Gastrocnemius medialis (tissue), 4 donors: ENCODE results near the gene DCPS.

ENCODE experiments used
- CTCF ChIP-seq, 5 experiments: fragments of 450-650 bp in 3 of 5; fragments of 200-600 bp in 2 of 5; sonication (generic) in 2 of 5; IDR thresholded peaks in 4 of 5; conservative IDR thresholded peaks in 1 of 5; 1 replicate in 4 of 5; 2 replicates in 1 of 5; pipeline ENCODE4 v1.5.1; 2016 to 2019; ENCODE audit warnings: antibody characterized with exemption in 5 of 5, mild to moderate bottlenecking in 3 of 5, moderate library complexity in 3 of 5
- POLR2A ChIP-seq, 2 donors: fragments of 450-650 bp; IDR thresholded peaks; one replicate each; pipeline ENCODE4 v1.6.1; 2017; ENCODE audit warnings: antibody characterized with exemption in 2 of 2, mild to moderate bottlenecking in 2 of 2, moderate library complexity in 2 of 2

DNA sequence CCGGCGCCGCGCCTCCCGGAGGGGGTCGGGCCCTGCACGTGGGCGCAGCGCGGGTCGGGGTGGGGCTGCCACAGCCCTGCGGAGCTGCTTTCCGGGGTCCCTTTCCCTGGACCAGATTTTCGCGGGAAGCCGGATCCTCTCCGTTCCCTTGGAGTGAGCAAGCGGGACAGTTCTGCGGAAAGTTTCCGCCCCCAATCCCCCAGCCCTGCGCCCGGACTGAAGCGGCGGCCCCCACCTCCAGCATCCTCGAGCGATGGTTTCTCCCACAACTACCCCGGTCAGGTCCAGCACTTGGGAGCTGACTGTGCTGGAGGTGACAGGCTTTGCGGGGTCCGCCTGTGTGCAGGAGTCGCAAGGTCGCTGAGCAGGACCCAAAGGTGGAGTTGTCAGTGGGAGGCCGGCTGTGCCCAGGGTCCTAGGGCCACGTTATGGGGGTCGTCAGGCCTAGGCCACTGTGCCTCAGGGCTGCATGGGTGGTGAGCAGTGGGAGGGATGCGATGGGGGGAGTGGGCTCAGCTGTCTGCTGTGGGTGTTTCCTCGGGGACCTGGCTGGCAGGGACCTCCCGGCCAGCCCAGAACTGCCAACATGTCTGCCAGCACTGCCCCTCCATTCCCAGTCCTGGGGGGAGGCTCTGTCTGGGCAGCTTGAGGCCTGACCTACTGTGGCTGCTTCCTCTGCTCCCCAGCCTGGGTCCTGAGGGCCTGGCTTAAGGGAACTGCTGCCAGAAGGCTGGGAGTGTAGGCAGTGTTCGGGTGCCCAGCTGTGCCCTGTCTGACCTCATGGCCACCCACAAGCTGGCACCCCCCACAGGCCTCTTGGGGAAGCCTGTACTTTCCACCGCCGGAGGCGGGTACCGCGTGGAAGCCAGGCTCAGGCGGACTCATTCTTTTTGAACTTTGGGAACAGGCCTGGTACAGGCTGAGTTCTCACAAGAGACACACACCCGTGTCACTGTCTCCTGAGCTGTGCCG, 52.4 kb downstream of the DCPS start:
- TF ChIP-seq POLR2A (IDR thresholded peaks at IDR 0.05) (no peak), CTCF (IDR thresholded peaks at IDR 0.05 in 4 of 5, conservative IDR thresholded peaks at IDR 0.05 in 1 of 5) (no peak)
